Measurements from ENCODE around the gene CYP2R1.

GRCh38 chr11:14924318-14924717 is 32.3 kb upstream of the CYP2R1 start:
- TF ChIP-seq CTCF (IDR thresholded peaks at IDR 0.05; ENCODE audit: extremely low read depth in 1 of 2, insufficient read depth in 1 of 2, low read depth in 1 of 2, low read length in 2 of 2) (no peak), POLR2A (IDR thresholded peaks at IDR 0.05; ENCODE audit: low read depth, low read length) (no peak), EZH2 (IDR thresholded peaks at IDR 0.05; ENCODE audit: borderline replicate concordance, low read depth, low read length, severe bottlenecking) (no peak), FOS (IDR thresholded peaks at IDR 0.05; ENCODE audit: borderline replicate concordance, insufficient read depth, low read length) (no peak)
